ENCODE data around the gene UQCRH. TPM values are rescaled to one million over a fixed set of nuclear protein-coding genes. Genes with fewer than 3 reads are reported as not detected.

UQCRH gene
- total RNA-seq, 1 experiment from 2014 or later: 508 TPM

- no peak overlapping the region for H2BK20ac ChIP-seq (ENCODE audit: low read depth, low read length, poor library complexity, severe bottlenecking)
- peaks cover 18 to 20% of the 10 kb centered on the region in 2 experiments for H3K4me1 Mint-ChIP-seq
- no peak overlapping the region; a peak in 1 of 5 replicates for H3K4me3 Mint-ChIP-seq
- H3K27me3 ChIP-seq (ENCODE audit: insufficient read depth, low read length): no peaks in the 10 kb centered on the region
- H3K4me2 ChIP-seq (ENCODE audit: insufficient read depth, insufficient read length, low read length): no peak overlapping the region
- H3K56ac ChIP-seq (ENCODE audit: insufficient read length, low read depth, low read length): no peak overlapping the region
- no peak overlapping the region for H4K8ac ChIP-seq (replicated peaks; ENCODE audit: insufficient read length, low read depth, low read length)
- no CpG with 5 or more reads among the region's 3 CpGs for WGBS (ENCODE audit: extremely low coverage, insufficient read length, low lambda C conversion rate)
- H3K23ac ChIP-seq (ENCODE audit: insufficient read length, low read depth, low read length): no peak overlapping the region
- H2BK12ac ChIP-seq (ENCODE audit: insufficient read length, low read depth, low read length): no peak overlapping the region
- no peak overlapping the region for H2BK120ac ChIP-seq (ENCODE audit: low read depth, low read length, poor library complexity, severe bottlenecking)
- H3K36me3 Mint-ChIP-seq (ENCODE audit: insufficient read depth in 1 of 3, low read depth in 3 of 3): peaks cover 23 to 65% (median 55%) of the 10 kb centered on the region in 3 experiments; a peak in 6 of 7 replicates
- no peak overlapping the region for H2AFZ ChIP-seq (ENCODE audit: low read length)
- H3K27me3 Mint-ChIP-seq (ENCODE audit: low read depth): no peaks in the 10 kb centered on the region
- no peak overlapping the region for H3K27ac ChIP-seq (ENCODE audit: insufficient read length, low read depth, low read length)
- peak overlapping the region in 1 of 3 experiments; percentile 78; a peak in 2 of 7 replicates for H3K27ac Mint-ChIP-seq
- peaks cover 5% of the 10 kb centered on the region for H3K23me2 ChIP-seq (ENCODE audit: insufficient read length, low read depth, low read length, poor library complexity, severe bottlenecking)
- no peak overlapping the region for H4K91ac ChIP-seq (ENCODE audit: insufficient read length, low read depth, low read length)
- no peaks in the 10 kb centered on the region for H3K4me1 ChIP-seq (ENCODE audit: insufficient read depth, low read length)
- H3K9ac ChIP-seq (ENCODE audit: extremely low read depth, insufficient read length, low read length): no peak overlapping the region
- H3K79me1 ChIP-seq (ENCODE audit: insufficient read depth, low read depth, low read length, poor library complexity, severe bottlenecking): no peaks in the 10 kb centered on the region
- H3K18ac ChIP-seq (ENCODE audit: insufficient read length, low read depth, low read length): no peak overlapping the region
- H2BK5ac ChIP-seq (ENCODE audit: insufficient read length, low read length): no peak overlapping the region
- DNase-seq: no peak
- no peak overlapping the region for H3K4ac ChIP-seq (ENCODE audit: low read depth, low read length)
- H4K5ac ChIP-seq (ENCODE audit: insufficient read length, low read depth, low read length): no peak overlapping the region
- H4K20me1 ChIP-seq (ENCODE audit: control insufficient read depth, insufficient read depth, insufficient read length): no peaks in the 10 kb centered on the region
- H2AK5ac ChIP-seq (ENCODE audit: insufficient read length, low read length): no peak overlapping the region
- H3K9me3 ChIP-seq (ENCODE audit: control insufficient read depth, low read depth, low read length): no peaks in the 10 kb centered on the region
- peaks cover 0 to 3% of the 10 kb centered on the region in 2 experiments; a peak in 2 of 5 replicates for H3K9me3 Mint-ChIP-seq
- H2BK15ac ChIP-seq (ENCODE audit: low read depth, low read length): no peak overlapping the region
- no peak for TF ChIP-seq CTCF (conservative IDR thresholded peaks at IDR 0.05)
- H3K14ac ChIP-seq (ENCODE audit: insufficient read depth, low read length): no peak overlapping the region
- no peak overlapping the region for H3T11ph ChIP-seq (ENCODE audit: low read length)
- H3K79me2 ChIP-seq (ENCODE audit: insufficient read depth, low read length): no peaks in the 10 kb centered on the region
These were observed 41.0 kb downstream of the UQCRH start for GRCh38 chr1:46344481-46344880.
